ENCODE measurements around the gene HRK. TPM values are rescaled to one million over a fixed set of nuclear protein-coding genes. Genes with fewer than 3 reads are reported as not detected.

HRK gene
- total RNA-seq, 1 donor from 2014 or later = not detected

- DNase-seq (ENCODE audit: low read depth) = no peak
- no peak for FAIRE-seq
- no peaks in the 10 kb centered on the region for H3K36me3 ChIP-seq (ENCODE audit: control insufficient read depth, insufficient read depth, low read length)
- TF ChIP-seq, protein P1, sequence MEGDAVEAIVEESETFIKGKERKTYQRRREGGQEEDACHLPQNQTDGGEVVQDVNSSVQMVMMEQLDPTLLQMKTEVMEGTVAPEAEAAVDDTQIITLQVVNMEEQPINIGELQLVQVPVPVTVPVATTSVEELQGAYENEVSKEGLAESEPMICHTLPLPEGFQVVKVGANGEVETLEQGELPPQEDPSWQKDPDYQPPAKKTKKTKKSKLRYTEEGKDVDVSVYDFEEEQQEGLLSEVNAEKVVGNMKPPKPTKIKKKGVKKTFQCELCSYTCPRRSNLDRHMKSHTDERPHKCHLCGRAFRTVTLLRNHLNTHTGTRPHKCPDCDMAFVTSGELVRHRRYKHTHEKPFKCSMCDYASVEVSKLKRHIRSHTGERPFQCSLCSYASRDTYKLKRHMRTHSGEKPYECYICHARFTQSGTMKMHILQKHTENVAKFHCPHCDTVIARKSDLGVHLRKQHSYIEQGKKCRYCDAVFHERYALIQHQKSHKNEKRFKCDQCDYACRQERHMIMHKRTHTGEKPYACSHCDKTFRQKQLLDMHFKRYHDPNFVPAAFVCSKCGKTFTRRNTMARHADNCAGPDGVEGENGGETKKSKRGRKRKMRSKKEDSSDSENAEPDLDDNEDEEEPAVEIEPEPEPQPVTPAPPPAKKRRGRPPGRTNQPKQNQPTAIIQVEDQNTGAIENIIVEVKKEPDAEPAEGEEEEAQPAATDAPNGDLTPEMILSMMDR (IDR thresholded peaks at IDR 0.05; ENCODE audit: insufficient read depth, low read length, severe bottlenecking) = no peak
- H3K27me3 ChIP-seq (ENCODE audit: control insufficient read depth, insufficient read depth, low read length) = no peaks in the 10 kb centered on the region
- H3K4me3 ChIP-seq (ENCODE audit: low read depth, low read length) = no peak overlapping the region
Measured at GRCh38 chr12:116837097-116837496, 44.1 kb downstream of the HRK start.

DNA sequence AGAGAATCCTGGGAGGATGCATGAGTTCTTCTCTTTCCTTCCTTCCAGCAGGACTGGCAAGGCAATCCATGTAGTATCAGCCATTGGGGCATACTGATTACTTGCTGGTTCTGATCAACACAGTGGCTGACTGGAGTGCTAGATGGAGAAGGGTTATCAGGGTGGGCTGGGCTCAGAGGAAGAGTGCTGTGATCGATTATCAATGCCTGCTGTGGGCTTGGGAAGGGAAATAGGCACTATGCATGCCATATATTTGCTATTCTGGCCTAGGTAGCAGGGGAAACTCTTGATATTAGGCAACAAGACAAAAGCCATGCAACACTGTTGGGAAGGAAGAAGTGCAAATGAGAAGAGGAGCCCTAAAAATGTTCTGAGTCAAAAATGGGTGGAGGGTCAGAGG, 45.8 kb downstream of the HRK start:
- Histone ChIP-seq H3K27me3 (ENCODE audit: control insufficient read depth, insufficient read depth, low read length) (no peaks in the 10 kb centered on the region), H3K36me3 (ENCODE audit: control insufficient read depth, insufficient read depth, low read length) (no peaks in the 10 kb centered on the region), H3K4me3 (ENCODE audit: low read depth, low read length) (no peak overlapping the region)
- no peak for DNase-seq (ENCODE audit: low read depth)
- TF ChIP-seq, protein P1 (IDR thresholded peaks at IDR 0.05; ENCODE audit: insufficient read depth, low read length, severe bottlenecking) = no peak
- no peak for FAIRE-seq

DNA sequence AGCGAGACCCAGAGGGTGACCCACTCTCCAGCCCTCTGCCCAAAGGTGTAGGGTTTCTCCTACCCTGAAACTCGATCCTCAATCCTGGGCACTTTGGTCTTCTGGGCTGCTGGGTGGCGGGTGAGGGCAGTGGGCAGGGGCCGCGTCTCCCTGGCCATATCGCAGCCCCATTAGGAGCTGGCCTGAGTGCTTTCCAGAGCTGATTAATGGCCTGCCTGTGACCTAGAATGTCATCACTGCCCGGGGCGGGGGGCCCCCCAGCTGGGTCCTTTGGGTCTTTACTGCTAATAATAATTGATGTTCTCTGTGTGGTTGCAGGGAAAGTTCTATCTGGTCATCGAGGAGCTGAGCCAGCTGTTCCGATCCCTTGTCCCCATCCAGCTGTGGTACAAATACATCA, 47.8 kb downstream of the HRK start:
- TF ChIP-seq, protein P1 (IDR thresholded peaks at IDR 0.05; ENCODE audit: insufficient read depth, low read length, severe bottlenecking) = no peak
- H3K4me3 ChIP-seq (ENCODE audit: low read depth, low read length) = no peak overlapping the region
- no peaks in the 10 kb centered on the region for H3K27me3 ChIP-seq (ENCODE audit: control insufficient read depth, insufficient read depth, low read length)
- no peaks in the 10 kb centered on the region for H3K36me3 ChIP-seq (ENCODE audit: control insufficient read depth, insufficient read depth, low read length)
- no peak for DNase-seq (ENCODE audit: low read depth)
- no peak for FAIRE-seq

DNA sequence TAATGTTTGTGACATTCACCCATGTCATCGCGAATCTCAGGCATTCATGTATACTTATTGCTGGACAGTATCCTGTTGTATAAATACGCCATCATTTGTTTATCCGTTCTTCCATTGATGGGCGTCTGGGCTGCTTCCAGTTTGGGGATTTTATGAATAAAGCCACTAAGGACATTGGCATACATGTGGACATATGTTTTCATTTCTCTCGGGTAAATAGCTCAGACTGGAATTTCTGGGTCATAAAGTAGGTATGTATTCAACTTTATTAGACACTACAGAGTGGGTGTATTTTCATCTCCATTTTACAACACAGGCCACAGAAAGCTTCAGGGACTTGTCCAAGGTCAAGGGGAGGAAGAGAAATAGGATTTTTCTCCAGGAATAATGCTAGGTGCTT, 48.9 kb downstream of the HRK start:
- no peak overlapping the region for H3K4me3 ChIP-seq (ENCODE audit: low read depth, low read length)
- no peak for FAIRE-seq
- H3K36me3 ChIP-seq (ENCODE audit: control insufficient read depth, insufficient read depth, low read length) = no peaks in the 10 kb centered on the region
- H3K27me3 ChIP-seq (ENCODE audit: control insufficient read depth, insufficient read depth, low read length) = no peaks in the 10 kb centered on the region
- TF ChIP-seq, protein P1 (IDR thresholded peaks at IDR 0.05; ENCODE audit: insufficient read depth, low read length, severe bottlenecking) = no peak
- no peak for DNase-seq (ENCODE audit: low read depth)

DNA sequence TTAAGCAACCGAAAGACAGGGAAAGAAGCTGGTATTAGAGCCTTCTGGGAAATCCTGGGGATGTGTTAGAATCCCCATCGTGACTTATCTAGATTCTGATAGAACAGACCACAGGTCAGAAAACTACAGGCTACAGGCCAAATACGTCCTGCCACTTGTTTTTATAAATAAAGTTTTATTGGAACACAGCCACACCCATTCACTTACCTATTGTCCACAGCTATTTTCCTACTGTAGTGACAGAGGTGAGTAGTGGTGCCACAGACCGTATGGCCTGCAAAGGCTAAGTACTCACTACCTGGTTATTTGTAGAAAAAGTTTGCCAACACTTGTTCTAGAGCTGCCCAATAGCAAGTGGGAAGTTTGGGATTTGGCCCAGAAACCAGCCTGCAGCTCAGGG, 53.8 kb downstream of the HRK start:
- Histone ChIP-seq H3K27me3 (ENCODE audit: control insufficient read depth, insufficient read depth, low read length) (no peaks in the 10 kb centered on the region), H3K4me3 (ENCODE audit: low read depth, low read length) (no peak overlapping the region), H3K36me3 (ENCODE audit: control insufficient read depth, insufficient read depth, low read length) (no peaks in the 10 kb centered on the region)
- TF ChIP-seq, protein P1 (IDR thresholded peaks at IDR 0.05; ENCODE audit: insufficient read depth, low read length, severe bottlenecking) = no peak
- DNase-seq (ENCODE audit: low read depth) (no peak), FAIRE-seq (no peak)

DNA sequence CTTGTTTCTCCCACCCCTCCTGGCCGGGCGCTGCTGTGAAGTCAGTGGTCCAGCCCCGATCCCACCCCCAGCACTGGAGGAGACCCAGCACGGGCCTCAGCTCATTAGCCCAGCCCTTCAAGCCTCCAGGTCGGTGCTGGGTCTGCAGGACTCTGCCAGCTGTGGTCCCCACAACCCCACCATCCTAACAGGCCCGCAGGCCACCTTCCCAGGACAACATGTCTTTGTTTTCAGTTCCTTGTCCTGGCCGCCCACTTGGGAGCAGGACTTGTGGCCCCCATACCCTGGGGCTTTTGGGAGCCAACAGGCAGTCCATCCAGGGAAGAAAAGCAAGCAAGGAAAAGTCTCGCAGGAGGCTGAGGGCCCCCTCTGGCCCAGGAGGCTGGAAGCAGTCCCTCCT, 60.0 kb downstream of the HRK start:
- FAIRE-seq = no peak

More for the DNA sequence above, 60.0 kb downstream of the HRK start:
- TF ChIP-seq, protein P1 (IDR thresholded peaks at IDR 0.05; ENCODE audit: insufficient read depth, low read length, severe bottlenecking) = no peak
- no peaks in the 10 kb centered on the region for H3K27me3 ChIP-seq (ENCODE audit: control insufficient read depth, insufficient read depth, low read length)
- no peaks in the 10 kb centered on the region for H3K36me3 ChIP-seq (ENCODE audit: control insufficient read depth, insufficient read depth, low read length)
- no peak overlapping the region for H3K4me3 ChIP-seq (ENCODE audit: low read depth, low read length)
- DNase-seq (ENCODE audit: low read depth) = no peak

All from bronchial epithelial cell (primary cell).